Measurements from ENCODE around the gene NIN. TPM values are rescaled to one million over a fixed set of nuclear protein-coding genes. Genes with fewer than 3 reads are reported as not detected.

NIN gene
- total RNA-seq, 6 experiments from 2014 or later: 6.4 to 10.9 (median 7.5) TPM

- Histone ChIP-seq H3K9me3 (no peaks in the 10 kb centered on the region), H3K36me3 (peaks cover 0 to 4% (median 0%) of the 10 kb centered on the region in 4 donors), H3K27ac (no peak overlapping the region), H3K27me3 (no peaks in the 10 kb centered on the region), H3K4me1 (no peaks in the 10 kb centered on the region), H3K4me3 (no peak overlapping the region)
- no peak for TF ChIP-seq POLR2A (IDR thresholded peaks at IDR 0.05)
- TF ChIP-seq CTCF (IDR thresholded peaks at IDR 0.05): no peak
- no peak for DNase-seq
- WGBS (ENCODE audit: insufficient coverage, low coverage, low lambda C conversion rate, missing lambda C conversion rate): 96% methylated on average over 5 of the region's 5 CpGs
- no peak for ATAC-seq
- intact Hi-C loops (cut with DNase I): no loop called here
Measured at GRCh38 chr14:50745401-50746058, 85.4 kb downstream of the NIN start.

GRCh38 chr14:50744231-50744630, 86.7 kb downstream of the NIN start:
- intact Hi-C loops (cut with DNase I): no loop called here
- H3K4me1 ChIP-seq: no peaks in the 10 kb centered on the region
- WGBS (ENCODE audit: insufficient coverage, low coverage, low lambda C conversion rate, missing lambda C conversion rate): 65% methylated on average over 3 of the region's 3 CpGs
- H3K9me3 ChIP-seq: no peaks in the 10 kb centered on the region
- peaks cover 0 to 4% (median 0%) of the 10 kb centered on the region in 4 donors for H3K36me3 ChIP-seq
- DNase-seq (no peak), ATAC-seq (no peak)
- TF ChIP-seq CTCF (IDR thresholded peaks at IDR 0.05) (no peak), POLR2A (IDR thresholded peaks at IDR 0.05) (no peak)
- H3K27ac ChIP-seq: no peak overlapping the region
- no peaks in the 10 kb centered on the region for H3K27me3 ChIP-seq
- H3K4me3 ChIP-seq: no peak overlapping the region

- H3K36me3 ChIP-seq: no peaks in the 10 kb centered on the region
- no peaks in the 10 kb centered on the region for H3K4me1 ChIP-seq
- no peak for DNase-seq
- WGBS (ENCODE audit: insufficient coverage, low coverage, low lambda C conversion rate, missing lambda C conversion rate): 43% methylated on average over 3 of the region's 3 CpGs
- no peak overlapping the region for H3K27ac ChIP-seq
- no peak overlapping the region for H3K4me3 ChIP-seq
- no peaks in the 10 kb centered on the region for H3K27me3 ChIP-seq
- no peaks in the 10 kb centered on the region for H3K9me3 ChIP-seq
- intact Hi-C loops (cut with DNase I): no loop called here
- no peak for TF ChIP-seq POLR2A (IDR thresholded peaks at IDR 0.05)
- no peak for TF ChIP-seq CTCF (IDR thresholded peaks at IDR 0.05)
- ATAC-seq: no peak
Measured at GRCh38 chr14:50741567-50741966, 89.4 kb downstream of the NIN start.

GRCh38 chr14:50740856-50741255, 90.1 kb downstream of the NIN start:
- Histone ChIP-seq H3K27ac (no peak overlapping the region), H3K4me1 (no peaks in the 10 kb centered on the region), H3K36me3 (no peaks in the 10 kb centered on the region), H3K4me3 (no peak overlapping the region), H3K27me3 (no peaks in the 10 kb centered on the region), H3K9me3 (no peaks in the 10 kb centered on the region)
- ATAC-seq: no peak
- DNase-seq: no peak
- intact Hi-C loops (cut with DNase I): no loop called here
- TF ChIP-seq CTCF (IDR thresholded peaks at IDR 0.05) (no peak), POLR2A (IDR thresholded peaks at IDR 0.05) (no peak)

GRCh38 chr14:50739186-50739585, 91.8 kb downstream of the NIN start:
- H3K27me3 ChIP-seq: no peaks in the 10 kb centered on the region
- peaks cover 0 to 3% (median under 1%) of the 10 kb centered on the region in 4 donors for H3K36me3 ChIP-seq
- 93% methylated on average over 4 of the region's 4 CpGs for WGBS (ENCODE audit: insufficient coverage, low coverage, low lambda C conversion rate, missing lambda C conversion rate)
- H3K4me1 ChIP-seq: no peaks in the 10 kb centered on the region
- ATAC-seq: peak in 1 of 4 donors; percentile 39
- intact Hi-C loops (cut with DNase I): no loop called here
- no peak overlapping the region for H3K4me3 ChIP-seq
- no peaks in the 10 kb centered on the region for H3K9me3 ChIP-seq
- no peak for DNase-seq
- TF ChIP-seq CTCF (IDR thresholded peaks at IDR 0.05) (no peak), POLR2A (IDR thresholded peaks at IDR 0.05) (no peak)
- H3K27ac ChIP-seq: no peak overlapping the region

Measured in right lobe of liver (tissue), 6 donors.